Esophagus (tissue), 2 donors: ENCODE data around the gene CPN1. TPM values are rescaled to one million over a fixed set of nuclear protein-coding genes. Genes with fewer than 3 reads are reported as not detected.
"Not testable (repeated sequence)": the region's sequence is repeated elsewhere in the genome, so short reads cannot be mapped to it uniquely, and the experiment has no call there.

Source experiments
- H3K27ac ChIP-seq, 2 donors: one replicate each; pipeline ENCODE4 v1.5.1; 2013; ENCODE audit warnings: low read depth in 2 of 2, mild to moderate bottlenecking in 2 of 2, inconsistent platforms in 1 of 2, low read length in 1 of 2, moderate library complexity in 1 of 2
- H3K27me3 ChIP-seq, 2 donors: one replicate each; pipeline ENCODE4 v1.6.1; 2013; ENCODE audit warnings: low read length in 2 of 2, control low read depth in 1 of 2, mild to moderate bottlenecking in 1 of 2; ENCODE audit not compliant: insufficient read depth in 2 of 2, control insufficient read depth in 1 of 2
- H3K36me3 ChIP-seq, 2 donors: one replicate each; pipeline ENCODE4 v1.6.1; 2013; ENCODE audit warnings: low read length in 1 of 2; ENCODE audit not compliant: control insufficient read depth in 2 of 2, insufficient read depth in 2 of 2
- H3K4me1 ChIP-seq, 2 donors: one replicate each; pipeline ENCODE4 v1.6.1; 2013; ENCODE audit warnings: low read length in 1 of 2; ENCODE audit not compliant: control insufficient read depth in 2 of 2, insufficient read depth in 2 of 2
- H3K4me3 ChIP-seq, 2 donors: one replicate each; pipeline ENCODE4 v1.5.1; 2013; ENCODE audit warnings: low read length in 2 of 2, mild to moderate bottlenecking in 2 of 2, low read depth in 1 of 2, moderate library complexity in 1 of 2
- H3K9me3 ChIP-seq, 2 donors: one replicate each; pipeline ENCODE4 v1.6.1; 2013; ENCODE audit warnings: mild to moderate bottlenecking in 2 of 2, low read depth in 1 of 2, low read length in 1 of 2, moderate library complexity in 1 of 2; ENCODE audit not compliant: control insufficient read depth in 2 of 2, insufficient read depth in 1 of 2
- WGBS, 2 donors: extraction: QIAGEN DNeasy Blood & Tissue Kit; methylation state at CpG; one replicate each; pipeline ENCODE4 v1.1.7; 2013; 5-methylcytosine and 5-hydroxymethylcytosine counted together
- polyA plus RNA-seq, 2 donors: library from polyadenylated mRNA; stranded (reverse); fragments of 200-250 nt; gene quantifications; one replicate each; pipeline ENCODE4 v1.2.3, GENCODE V29; 2013
- donor health status: healthy with polysubstance abuse.
- donor health status: Bipolar disorder and iron deficiency.

Gene CPN1
- polyA plus RNA-seq, 2 donors = not detected

GRCh38 chr10:100086708-100087107 lies 5.0 kb upstream of the CPN1 start:
- not testable (repeated sequence) for H3K4me3 ChIP-seq, H3K27me3 ChIP-seq, H3K9me3 ChIP-seq, H3K27ac ChIP-seq, H3K4me1 ChIP-seq, H3K36me3 ChIP-seq
- WGBS, 2 donors = 79 to 82% methylated on average over 5 of the region's 5 CpGs

GRCh38 chr10:100085596-100085995 lies 3.9 kb upstream of the CPN1 start:
- H3K4me3 ChIP-seq = no peak overlapping the region
- H3K4me1 ChIP-seq = peaks cover 0 to 2% of the 10 kb centered on the region in 2 donors
- H3K36me3 ChIP-seq = no peaks in the 10 kb centered on the region
- H3K27ac ChIP-seq = no peak overlapping the region
- H3K9me3 ChIP-seq = no peaks in the 10 kb centered on the region
- WGBS, 2 donors = 45 to 50% methylated on average over 2 of the region's 2 CpGs
- H3K27me3 ChIP-seq = no peaks in the 10 kb centered on the region

DNA sequence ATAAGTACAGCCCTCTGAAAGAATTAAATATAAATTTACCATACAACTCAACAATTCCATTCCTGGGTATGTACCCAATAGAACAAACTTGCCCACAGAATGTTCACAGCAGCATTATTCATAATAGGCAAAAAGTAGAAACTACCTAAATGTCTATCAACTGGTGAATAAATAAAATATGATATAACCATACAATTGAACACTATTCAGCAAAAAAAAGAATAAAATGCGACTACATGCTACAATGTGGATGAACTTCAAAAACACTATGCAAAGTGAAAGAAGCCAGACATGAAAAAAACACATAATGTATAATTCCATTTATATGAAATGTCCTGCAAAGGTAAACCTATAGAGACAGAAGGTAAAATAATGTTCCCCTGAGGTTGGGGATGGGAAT lies 2.0 kb upstream of the CPN1 start:
- WGBS, 2 donors = 74 to 89% methylated on average over 1 of the region's 1 CpG
- H3K4me3 ChIP-seq = no peak overlapping the region

DNA sequence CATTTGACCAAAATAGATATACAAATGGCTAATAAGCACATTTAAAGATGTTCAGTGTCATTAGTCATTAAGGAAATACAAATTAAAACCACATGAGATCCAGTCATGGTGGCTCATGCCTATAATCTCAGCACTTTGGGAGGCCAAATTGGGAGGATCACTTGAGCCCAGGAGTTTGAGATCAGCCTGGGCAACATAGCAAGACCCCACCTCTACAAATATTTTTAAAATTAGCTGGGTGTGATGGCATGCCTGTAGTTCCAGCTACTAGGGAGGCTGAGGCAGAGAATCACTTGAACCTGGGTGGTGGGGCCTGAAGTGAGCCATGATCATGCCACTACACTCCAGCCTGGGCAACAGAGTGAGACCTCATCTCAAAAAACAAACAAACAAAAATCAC lies 607 bp upstream of the CPN1 start:
- not testable (repeated sequence) for H3K4me1 ChIP-seq, H3K4me3 ChIP-seq, H3K27ac ChIP-seq, H3K36me3 ChIP-seq, H3K9me3 ChIP-seq, H3K27me3 ChIP-seq

More for the DNA sequence above, 2.0 kb upstream of the CPN1 start:
- H3K27ac ChIP-seq = no peak overlapping the region
- no peaks in the 10 kb centered on the region for H3K9me3 ChIP-seq
- H3K36me3 ChIP-seq = no peaks in the 10 kb centered on the region
- H3K4me1 ChIP-seq = no peaks in the 10 kb centered on the region
- H3K27me3 ChIP-seq = no peaks in the 10 kb centered on the region

DNA sequence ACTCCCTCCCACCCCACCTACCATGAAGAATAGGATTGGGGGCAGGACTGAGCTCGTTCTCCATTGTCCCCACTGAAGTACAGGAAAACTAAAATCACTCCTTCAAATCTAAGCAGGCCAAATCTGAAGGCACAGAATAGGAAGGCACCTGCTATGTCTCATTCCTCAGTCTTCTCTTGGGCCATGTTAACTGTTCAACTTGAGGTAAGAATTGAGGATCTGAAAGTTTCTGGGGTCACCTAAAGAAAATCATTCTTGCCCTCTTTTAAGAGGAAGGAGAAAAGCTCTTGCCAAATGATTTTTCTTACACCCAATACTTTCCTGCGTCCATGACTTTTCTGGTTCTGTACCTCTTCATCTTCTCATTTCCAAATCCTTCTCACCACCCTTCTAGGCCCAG lies 4.9 kb downstream of the CPN1 start:
- H3K27ac ChIP-seq = no peak overlapping the region
- no peaks in the 10 kb centered on the region for H3K27me3 ChIP-seq
- no peaks in the 10 kb centered on the region for H3K4me1 ChIP-seq
- no peaks in the 10 kb centered on the region for H3K36me3 ChIP-seq
- H3K9me3 ChIP-seq = no peaks in the 10 kb centered on the region
- 60 to 62% methylated on average over 2 of the region's 2 CpGs for WGBS, 2 donors
- no peak overlapping the region for H3K4me3 ChIP-seq

- H3K27me3 ChIP-seq = no peaks in the 10 kb centered on the region
- no peaks in the 10 kb centered on the region for H3K9me3 ChIP-seq
- no peaks in the 10 kb centered on the region for H3K4me1 ChIP-seq
- no peak overlapping the region for H3K4me3 ChIP-seq
- no peaks in the 10 kb centered on the region for H3K36me3 ChIP-seq
- 93% methylated on average over 18 of the region's 18 CpGs for WGBS, 2 donors
- no peak overlapping the region for H3K27ac ChIP-seq
These were observed 6.0 kb downstream of the CPN1 start for GRCh38 chr10:100075426-100076220.

- H3K27ac ChIP-seq = no peak overlapping the region
- H3K27me3 ChIP-seq = no peaks in the 10 kb centered on the region
- no peak overlapping the region for H3K4me3 ChIP-seq
- no peaks in the 10 kb centered on the region for H3K4me1 ChIP-seq
- no peaks in the 10 kb centered on the region for H3K9me3 ChIP-seq
- H3K36me3 ChIP-seq = no peaks in the 10 kb centered on the region
These were observed 9.2 kb downstream of the CPN1 start for GRCh38 chr10:100072514-100072913.

DNA sequence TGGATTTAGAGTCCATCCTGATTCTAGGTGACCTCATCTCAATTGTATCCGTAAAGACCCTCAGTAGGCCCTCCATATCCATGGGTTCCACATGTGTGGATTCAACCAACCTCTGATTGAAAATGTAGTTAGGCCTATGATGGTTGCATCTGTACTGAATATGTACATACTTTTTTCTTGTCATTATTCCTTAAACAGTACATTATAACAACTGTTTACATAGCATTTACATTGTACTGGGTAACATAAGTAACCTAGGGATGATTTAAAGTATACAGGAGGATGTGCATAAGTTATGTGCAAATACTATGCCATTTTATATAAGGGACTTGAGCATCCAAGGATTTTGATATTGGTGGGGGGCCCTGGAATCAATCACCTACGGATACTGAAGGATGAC lies 10.1 kb downstream of the CPN1 start:
- Histone ChIP-seq H3K4me1 (no peaks in the 10 kb centered on the region), H3K9me3 (no peaks in the 10 kb centered on the region), H3K36me3 (no peaks in the 10 kb centered on the region), H3K4me3 (no peak overlapping the region), H3K27ac (no peak overlapping the region), H3K27me3 (no peaks in the 10 kb centered on the region)
- WGBS, 2 donors = 93% methylated on average over 2 of the region's 2 CpGs

DNA sequence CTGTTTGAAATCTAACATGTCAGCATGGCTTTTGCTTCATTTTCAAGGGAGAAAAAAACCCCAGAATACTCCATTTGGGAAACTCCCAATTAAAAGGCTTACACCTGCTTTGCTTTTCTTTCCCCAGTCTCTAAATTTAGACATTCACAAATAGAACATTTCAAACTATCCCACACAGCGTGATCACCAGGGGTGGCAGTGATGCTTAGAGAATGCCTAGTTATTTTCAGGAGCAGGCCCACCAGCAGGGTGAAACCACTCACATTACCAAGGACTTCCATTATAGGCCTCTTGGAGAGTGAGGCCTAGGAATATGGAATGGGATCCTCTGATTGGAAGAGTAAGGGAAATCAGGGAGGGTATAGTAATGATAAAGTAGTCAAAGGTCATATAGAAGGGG lies 14.2 kb downstream of the CPN1 start:
- WGBS, 2 donors = 90 to 94% methylated on average over 1 of the region's 1 CpG
- H3K4me1 ChIP-seq = no peaks in the 10 kb centered on the region
- H3K27me3 ChIP-seq = no peaks in the 10 kb centered on the region
- H3K4me3 ChIP-seq = no peak overlapping the region
- H3K9me3 ChIP-seq = no peaks in the 10 kb centered on the region
- no peak overlapping the region for H3K27ac ChIP-seq
- no peaks in the 10 kb centered on the region for H3K36me3 ChIP-seq

- Histone ChIP-seq H3K4me3 (no peak overlapping the region), H3K27me3 (no peaks in the 10 kb centered on the region), H3K36me3 (no peaks in the 10 kb centered on the region), H3K9me3 (no peaks in the 10 kb centered on the region), H3K4me1 (no peaks in the 10 kb centered on the region), H3K27ac (no peak overlapping the region)
- 50 to 51% methylated on average over 23 of the region's 23 CpGs for whole genome bisulfite sequencing, 2 donors
These were observed 16.5 kb downstream of the CPN1 start for GRCh38 chr10:100065084-100065660.
